ENCODE results near the gene TFR2.

TFR2 gene

DNA sequence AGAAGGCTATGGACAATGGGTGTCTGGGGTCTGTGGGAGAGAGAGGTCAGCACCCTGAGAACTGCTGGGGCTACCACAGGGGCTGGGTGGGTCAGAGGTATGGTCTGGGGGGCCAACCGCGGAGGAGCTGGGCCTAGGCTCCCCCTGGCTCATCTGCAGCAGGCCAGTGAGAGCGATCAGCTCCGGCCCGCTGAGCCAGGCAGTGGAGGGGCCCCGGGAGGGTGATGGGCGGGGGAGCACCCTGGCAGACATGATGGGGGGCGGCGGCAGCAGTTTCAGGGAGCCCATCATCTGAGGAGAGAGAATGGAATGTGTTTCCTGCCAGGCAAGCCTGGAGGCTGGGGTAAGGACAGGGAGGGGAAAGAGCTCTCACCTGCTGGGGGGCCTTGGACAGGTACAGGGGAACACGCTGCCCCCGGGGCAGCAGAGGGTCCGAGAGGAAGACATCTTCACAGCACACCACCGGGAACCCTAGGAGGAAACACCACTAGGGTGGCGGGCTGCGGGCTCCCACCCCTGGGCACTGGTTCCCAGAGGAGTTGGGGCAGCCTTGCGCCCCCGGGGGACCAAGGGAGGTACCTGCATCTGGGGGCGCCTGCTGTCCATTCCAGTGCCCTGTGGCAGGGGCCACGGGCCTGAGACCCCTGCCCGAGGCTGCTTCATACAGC lies 68.9 kb downstream of the TFR2 start:
- DNase-seq (ENCODE audit: low spot score), result no peak

DNA sequence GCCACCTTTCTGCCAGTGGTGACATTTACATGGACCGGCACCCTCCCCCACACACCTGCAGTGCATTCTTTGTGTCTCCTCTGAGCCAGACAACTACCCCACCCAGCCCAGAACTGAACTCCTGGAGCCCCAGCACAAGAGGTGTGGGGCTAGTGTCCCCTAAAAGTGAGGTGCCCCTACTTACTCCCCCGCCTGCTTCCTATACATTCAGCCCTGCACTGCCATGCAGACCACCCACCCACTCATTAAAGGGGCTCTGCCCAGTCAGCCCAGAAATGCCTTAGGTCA lies 69.6 kb downstream of the TFR2 start:
- no peak for DNase-seq (ENCODE audit: low spot score)

GRCh38 chr7:100570954-100571828 lies 70.2 kb downstream of the TFR2 start:
- no peak for DNase-seq (ENCODE audit: low spot score)
